ENCODE results near the gene PBX3.

Gene PBX3

GRCh38 chr9:125989524-125990180, 242.5 kb downstream of the PBX3 start:
- DNase-seq (ENCODE audit: low spot score) = no peak
- no peak for TF ChIP-seq CTCF (IDR thresholded peaks at IDR 0.05; ENCODE audit: extremely low read depth, missing control alignments)

- TF ChIP-seq CTCF (IDR thresholded peaks at IDR 0.05; ENCODE audit: extremely low read depth, missing control alignments) = no peak
- DNase-seq (ENCODE audit: low spot score) = no peak
These were observed 243.1 kb downstream of the PBX3 start for GRCh38 chr9:125990186-125990792.

GRCh38 chr9:125990793-125991220, 243.6 kb downstream of the PBX3 start:
- DNase-seq (ENCODE audit: low spot score) = no peak
- no peak for TF ChIP-seq CTCF (IDR thresholded peaks at IDR 0.05; ENCODE audit: extremely low read depth, missing control alignments)

- no peak for DNase-seq (ENCODE audit: low spot score)
- no peak for TF ChIP-seq CTCF (IDR thresholded peaks at IDR 0.05; ENCODE audit: extremely low read depth, missing control alignments)
These were observed 244.8 kb downstream of the PBX3 start for GRCh38 chr9:125991886-125992529.

GRCh38 chr9:125992557-125992956, 245.4 kb downstream of the PBX3 start:
- no peak for TF ChIP-seq CTCF (IDR thresholded peaks at IDR 0.05; ENCODE audit: extremely low read depth, missing control alignments)
- no peak for DNase-seq (ENCODE audit: low spot score)

GRCh38 chr9:125993466-125993865, 246.3 kb downstream of the PBX3 start:
- DNase-seq (ENCODE audit: low spot score) = no peak
- TF ChIP-seq CTCF (IDR thresholded peaks at IDR 0.05; ENCODE audit: extremely low read depth, missing control alignments) = no peak

Data from GM20000 (cell line).